ENCODE measurements around the gene CST4.

CST4 gene

GRCh38 chr20:23641936-23642751 lies 46.7 kb downstream of the CST4 start:
- ATAC-seq (ENCODE audit: insufficient read depth, low read depth) (peak; percentile 68), DNase-seq (peak; percentile 30)
- H3K27me3 ChIP-seq (ENCODE audit: insufficient read depth, low read length, poor library complexity) = peaks cover 3% of the 10 kb centered on the region
- H3K27ac ChIP-seq (ENCODE audit: low read length) = no peak overlapping the region
- H3K36me3 ChIP-seq (ENCODE audit: insufficient read depth, low read length) = no peaks in the 10 kb centered on the region
- no peaks in the 10 kb centered on the region for H3K9me3 ChIP-seq (ENCODE audit: insufficient read depth, low read length, severe bottlenecking)
- no peak overlapping the region for H3K4me3 ChIP-seq (ENCODE audit: low read depth in 1 of 2, low read length in 2 of 2)
- no peaks in the 10 kb centered on the region for H3K79me2 ChIP-seq (ENCODE audit: insufficient read depth, low read length)
- TF ChIP-seq EZH2 (IDR thresholded peaks at IDR 0.05; ENCODE audit: borderline replicate concordance, low read depth, low read length, severe bottlenecking) = no peak
- no peak for TF ChIP-seq CTCF (IDR thresholded peaks at IDR 0.05; ENCODE audit: borderline replicate concordance, extremely low read depth, low read length, poor library complexity, severe bottlenecking)
- no peak overlapping the region for H3K4me2 ChIP-seq (ENCODE audit: insufficient read depth, low read length)
- H3K4me1 ChIP-seq (ENCODE audit: insufficient read depth, low read length) = no peaks in the 10 kb centered on the region
- H4K20me1 ChIP-seq (ENCODE audit: insufficient read depth, low read length) = no peaks in the 10 kb centered on the region
- no peak overlapping the region for H3K9ac ChIP-seq (ENCODE audit: low read depth, low read length)
- no peak overlapping the region for H2AFZ ChIP-seq (ENCODE audit: low read depth, low read length)

- DNase-seq (no peak), ATAC-seq (ENCODE audit: insufficient read depth, low read depth) (0 out of 3 replicates have a peak, but pooled peaks have one; percentile 31)
- Histone ChIP-seq H3K4me3 (ENCODE audit: low read depth in 1 of 2, low read length in 2 of 2) (no peak overlapping the region), H3K79me2 (ENCODE audit: insufficient read depth, low read length) (no peaks in the 10 kb centered on the region), H3K27me3 (ENCODE audit: insufficient read depth, low read length, poor library complexity) (peaks cover 7% of the 10 kb centered on the region), H3K4me2 (ENCODE audit: insufficient read depth, low read length) (no peak overlapping the region), H2AFZ (ENCODE audit: low read depth, low read length) (no peak overlapping the region), H3K27ac (ENCODE audit: low read length) (no peak overlapping the region), H3K36me3 (ENCODE audit: insufficient read depth, low read length) (no peaks in the 10 kb centered on the region), H3K4me1 (ENCODE audit: insufficient read depth, low read length) (no peaks in the 10 kb centered on the region), H4K20me1 (ENCODE audit: insufficient read depth, low read length) (no peaks in the 10 kb centered on the region), H3K9ac (ENCODE audit: low read depth, low read length) (no peak overlapping the region), H3K9me3 (ENCODE audit: insufficient read depth, low read length, severe bottlenecking) (no peaks in the 10 kb centered on the region)
- TF ChIP-seq CTCF (IDR thresholded peaks at IDR 0.05; ENCODE audit: borderline replicate concordance, extremely low read depth, low read length, poor library complexity, severe bottlenecking) (no peak), EZH2 (IDR thresholded peaks at IDR 0.05; ENCODE audit: borderline replicate concordance, low read depth, low read length, severe bottlenecking) (no peak)
Observed at GRCh38 chr20:23640671-23641667, 47.9 kb downstream of the CST4 start.

GRCh38 chr20:23640018-23640601 lies 48.7 kb downstream of the CST4 start:
- no peak overlapping the region for H3K9ac ChIP-seq (ENCODE audit: low read depth, low read length)
- H3K4me1 ChIP-seq (ENCODE audit: insufficient read depth, low read length) = no peaks in the 10 kb centered on the region
- TF ChIP-seq CTCF (IDR thresholded peaks at IDR 0.05; ENCODE audit: borderline replicate concordance, extremely low read depth, low read length, poor library complexity, severe bottlenecking) (no peak), EZH2 (IDR thresholded peaks at IDR 0.05; ENCODE audit: borderline replicate concordance, low read depth, low read length, severe bottlenecking) (no peak)
- no peak overlapping the region for H3K27ac ChIP-seq (ENCODE audit: low read length)
- H3K36me3 ChIP-seq (ENCODE audit: insufficient read depth, low read length) = no peaks in the 10 kb centered on the region
- H3K79me2 ChIP-seq (ENCODE audit: insufficient read depth, low read length) = no peaks in the 10 kb centered on the region
- H3K4me3 ChIP-seq (ENCODE audit: low read depth in 1 of 2, low read length in 2 of 2) = no peak overlapping the region
- ATAC-seq (ENCODE audit: insufficient read depth, low read depth) = no peak
- peaks cover 7% of the 10 kb centered on the region for H3K27me3 ChIP-seq (ENCODE audit: insufficient read depth, low read length, poor library complexity)
- no peak overlapping the region for H2AFZ ChIP-seq (ENCODE audit: low read depth, low read length)
- H4K20me1 ChIP-seq (ENCODE audit: insufficient read depth, low read length) = no peaks in the 10 kb centered on the region
- DNase-seq = no peak
- no peak overlapping the region for H3K4me2 ChIP-seq (ENCODE audit: insufficient read depth, low read length)
- no peaks in the 10 kb centered on the region for H3K9me3 ChIP-seq (ENCODE audit: insufficient read depth, low read length, severe bottlenecking)

Data from DND-41 (cell line).